HK-2 (cell line): ENCODE results near the gene SYTL3.
A peak's percentile ranks its signal among the peaks of the same experiment; 100 is the strongest.
"Not testable (repeated sequence)": the region's sequence is repeated elsewhere in the genome, so short reads cannot be mapped to it uniquely, and the experiment has no call there.

Experiments used
- DNase-seq: peaks from one replicate; pipeline ENCODE4 v3.0.0-alpha.2; 2018; ENCODE audit not compliant: unreplicated experiment

The SYTL3 gene

DNA sequence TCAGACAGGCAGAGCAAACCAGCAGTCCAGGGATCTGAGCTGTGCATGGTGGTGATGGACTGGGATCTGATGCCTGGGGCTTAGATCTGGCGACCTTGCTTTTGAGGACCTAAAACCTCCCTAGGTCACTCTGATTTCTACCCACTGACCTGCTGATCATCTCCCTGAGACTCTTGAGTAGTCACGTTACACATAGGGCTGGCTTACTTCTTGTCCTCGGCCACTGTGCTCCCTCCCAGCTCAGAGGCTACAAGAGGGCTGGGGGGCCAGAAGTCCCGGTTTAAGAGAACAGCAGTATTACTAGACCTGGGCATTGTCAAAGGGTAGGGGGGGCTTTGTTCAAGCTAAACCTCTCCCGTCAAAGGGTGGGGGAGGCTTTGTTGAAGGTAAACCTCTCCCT lies 10.8 kb upstream of the SYTL3 start:
- no peak for DNase-seq

DNA sequence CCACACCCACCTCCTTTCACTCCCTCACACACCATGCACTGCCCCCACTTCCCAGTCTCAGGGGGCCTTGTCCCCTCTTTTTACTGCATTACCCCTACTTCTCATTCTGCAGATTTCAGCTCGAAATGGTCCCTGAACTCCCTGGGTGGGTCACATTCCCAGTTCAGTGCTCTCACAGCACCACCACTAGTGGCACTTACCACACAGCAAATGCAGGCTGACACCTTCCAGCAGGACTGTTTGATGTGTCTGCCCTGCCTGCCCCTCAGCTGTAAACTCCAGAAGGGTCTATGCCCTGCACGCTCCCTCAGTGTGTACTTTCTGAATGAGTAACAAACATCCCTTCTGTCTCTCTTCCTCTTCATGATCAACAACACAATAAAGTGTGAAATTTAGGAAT lies 9.3 kb upstream of the SYTL3 start:
- no peak for DNase-seq

DNA sequence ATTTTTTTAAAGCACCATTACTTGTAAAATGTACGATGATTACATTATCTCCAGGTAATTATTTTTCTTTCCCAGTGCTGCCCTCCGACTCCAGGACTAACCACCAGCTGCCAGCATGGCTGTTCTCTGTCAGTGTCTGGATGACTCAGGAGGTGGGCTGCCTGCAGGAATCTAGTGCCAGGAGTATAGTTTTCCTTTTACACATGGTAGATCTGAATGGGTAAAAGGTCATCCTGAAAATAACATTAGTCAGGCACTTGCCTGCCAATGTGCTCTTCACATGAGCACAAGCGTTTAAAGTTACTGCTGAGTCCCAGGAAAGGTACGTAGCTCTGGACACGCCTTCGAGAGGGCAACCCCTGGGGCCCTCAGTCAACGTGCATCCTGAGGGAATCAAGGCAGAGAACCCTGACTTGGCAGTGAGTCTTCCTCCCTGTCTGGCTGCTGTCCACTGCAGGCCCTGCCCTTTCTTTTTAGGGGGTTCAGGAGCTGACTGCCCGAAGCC lies 7.7 kb upstream of the SYTL3 start:
- DNase-seq, result peak; percentile 80

DNA sequence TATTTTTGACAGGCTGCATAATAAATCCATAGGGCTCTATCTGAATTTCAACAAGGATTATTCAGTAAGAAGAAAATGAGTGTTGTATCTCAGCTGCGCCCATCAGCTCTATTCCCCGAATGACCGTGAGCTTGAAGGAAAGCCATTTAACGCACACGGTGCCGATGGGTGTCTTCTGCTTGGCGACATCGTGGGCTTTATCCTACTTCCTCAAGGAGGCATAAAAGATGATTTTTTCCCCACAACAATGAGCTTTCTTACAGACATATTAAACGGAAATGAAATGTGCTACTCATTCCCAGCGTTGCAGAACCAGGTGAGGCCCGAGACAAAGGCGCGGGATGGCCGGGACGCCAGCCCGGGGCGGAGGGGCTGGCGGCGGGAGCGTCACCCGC lies 6.0 kb upstream of the SYTL3 start:
- no peak for DNase-seq

DNA sequence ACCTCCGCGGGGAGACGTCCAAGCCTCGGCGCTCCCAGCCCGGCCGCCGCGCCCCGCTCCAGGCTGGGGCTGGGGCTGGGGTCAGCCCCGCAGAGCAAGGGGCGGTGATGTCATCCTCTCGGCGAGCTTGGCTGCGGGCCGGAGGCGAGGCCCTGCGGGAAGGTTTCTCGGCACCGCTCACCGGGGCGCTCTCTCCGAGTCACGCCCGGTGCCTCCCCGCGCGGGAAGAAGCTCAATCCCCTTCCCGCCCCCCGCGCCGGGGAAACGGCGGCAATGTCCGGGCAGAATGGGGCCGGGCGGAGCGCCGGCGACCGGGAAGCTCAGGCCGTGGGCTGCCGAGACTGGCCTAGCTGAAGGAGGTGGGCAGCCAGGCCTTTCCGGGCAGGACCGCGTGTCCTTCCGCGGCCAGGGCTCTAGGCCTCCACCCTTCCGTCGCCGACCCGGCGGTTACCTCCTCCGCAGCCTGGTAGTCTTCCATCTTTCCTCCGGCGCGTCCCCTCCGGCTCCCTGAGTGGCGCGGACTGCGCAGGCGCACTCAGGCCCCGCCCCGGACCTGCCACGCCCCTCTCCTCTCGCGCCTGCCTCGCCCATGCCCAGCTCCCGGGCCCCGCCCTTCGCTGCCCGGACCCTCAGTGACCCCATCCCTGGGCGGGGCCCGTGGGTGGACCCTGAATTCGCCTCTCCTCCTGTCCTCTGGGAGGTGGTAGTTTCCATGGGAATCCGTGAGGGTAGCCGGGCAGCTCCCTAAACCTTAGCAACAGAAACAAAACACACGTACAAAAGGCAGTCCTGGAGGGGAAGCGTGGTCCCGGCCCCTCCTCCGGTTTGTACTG lies 5.4 kb upstream of the SYTL3 start, which contains the start of gene DYNLT1:
Gene DYNLT1 (minus strand): TSS at position 513 of the 833 bp plus-strand sequence. CDS start 35 bp downstream, at position 478.
- peak; percentile 98 for DNase-seq

DNA sequence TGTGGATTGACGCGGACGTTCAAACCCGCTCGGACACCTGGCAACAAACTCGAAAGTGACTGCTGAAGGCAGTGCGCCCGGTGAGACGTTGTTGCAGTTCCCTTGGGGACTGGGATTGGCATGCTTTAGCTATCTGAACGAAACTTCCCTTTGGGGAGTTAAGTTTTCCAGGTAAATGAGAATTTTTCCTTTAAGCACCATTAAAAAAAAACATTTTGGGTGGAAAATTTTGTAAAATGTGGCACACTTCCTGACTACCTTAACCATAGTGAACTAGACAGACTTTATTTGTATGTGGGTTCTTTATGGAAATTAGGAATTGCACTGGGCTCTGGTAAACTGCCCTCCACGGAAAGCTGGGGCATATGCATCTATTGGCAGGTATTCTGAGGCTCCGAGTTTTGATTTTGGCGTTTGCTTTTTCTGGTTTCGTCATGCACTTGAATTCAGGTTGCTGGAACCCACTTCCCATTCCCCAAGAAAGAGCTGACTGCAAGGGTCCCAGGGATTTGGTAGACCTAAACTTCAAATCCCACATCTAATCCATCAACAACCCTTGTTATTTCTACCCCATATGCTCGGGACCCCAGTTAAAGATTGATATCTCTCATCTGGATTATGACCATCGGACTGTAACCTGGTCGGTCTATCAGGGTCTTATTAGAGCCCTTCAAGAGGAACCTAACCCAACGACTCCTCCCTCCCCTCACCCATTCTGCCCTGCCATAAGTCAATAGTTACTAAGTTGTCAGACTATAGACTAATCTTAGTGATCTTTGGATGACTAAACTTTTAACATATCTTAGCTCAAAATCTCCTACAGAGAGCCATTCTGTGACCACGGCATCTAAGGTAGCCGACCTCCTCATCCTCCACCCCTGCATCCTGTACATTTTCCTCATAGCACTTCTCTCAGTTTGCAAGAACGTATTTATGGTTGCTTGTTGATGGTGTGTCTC lies 4.5 kb upstream of the SYTL3 start:
- no peak for DNase-seq

- no peak for DNase-seq
These were observed 3.6 kb upstream of the SYTL3 start for GRCh38 chr6:158646023-158646910.

GRCh38 chr6:158647501-158647900 lies 2.4 kb upstream of the SYTL3 start:
- DNase-seq, result no peak

GRCh38 chr6:158648682-158649131 lies 1.1 kb upstream of the SYTL3 start:
- no peak for DNase-seq

- DNase-seq, result not testable (repeated sequence)
These were observed 2.3 kb downstream of the SYTL3 start for GRCh38 chr6:158651981-158652737.

DNA sequence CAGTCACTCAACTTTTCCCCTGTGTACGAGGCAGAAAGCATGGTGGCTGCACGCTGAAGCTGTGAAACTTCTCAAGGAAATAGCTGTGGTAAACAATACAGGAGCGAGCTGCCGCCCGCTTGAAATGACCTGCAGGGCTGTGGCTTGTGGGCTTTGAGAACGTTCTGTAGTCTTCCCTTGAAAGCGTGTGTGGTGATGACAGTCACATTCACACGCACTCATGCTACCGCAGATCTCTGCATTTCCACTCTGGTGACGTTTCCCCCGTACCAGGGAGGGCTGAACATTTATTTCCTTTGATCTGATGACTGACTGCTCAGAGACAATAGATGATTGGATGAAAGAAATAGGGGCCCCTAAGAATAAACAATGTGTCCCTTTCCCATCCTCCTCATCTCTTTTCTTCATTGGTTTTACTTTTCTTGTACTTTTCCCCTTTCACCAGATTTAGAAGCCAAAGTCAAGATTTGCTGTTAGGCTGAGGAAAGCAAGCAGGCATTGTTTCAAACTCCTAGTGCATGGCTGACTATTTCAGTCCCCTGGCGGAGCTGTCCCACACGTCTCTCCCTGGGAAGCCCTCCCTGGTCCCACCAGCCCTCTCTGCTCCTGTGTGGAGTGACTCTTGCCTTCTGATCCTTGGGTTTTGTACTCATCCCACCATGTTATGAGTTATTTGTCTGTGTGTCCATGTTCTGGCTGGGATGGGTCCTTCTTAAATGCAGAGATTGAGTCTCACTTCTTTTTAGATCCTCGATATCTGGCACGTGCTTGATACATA lies 3.9 kb downstream of the SYTL3 start:
- no peak for DNase-seq

DNA sequence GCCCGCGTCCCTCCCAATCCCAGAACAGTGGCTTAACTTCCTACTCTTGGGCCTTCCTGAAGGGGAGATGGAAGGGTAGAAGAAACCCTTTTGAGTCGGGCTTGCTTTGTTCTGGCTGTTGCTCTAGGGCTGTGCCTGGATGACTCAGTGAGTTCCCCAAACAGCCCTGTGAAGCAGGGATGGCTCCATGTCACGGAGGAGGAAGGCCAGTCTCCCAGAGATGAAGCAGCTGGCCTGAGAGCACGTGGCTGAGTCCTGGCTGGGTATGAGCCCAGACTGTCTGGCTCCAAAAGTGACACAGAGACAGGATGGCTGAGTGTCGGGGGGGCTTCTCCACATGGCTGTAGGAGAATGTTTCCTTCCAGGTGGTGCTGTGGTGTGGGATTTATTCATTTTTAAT lies 4.6 kb downstream of the SYTL3 start:
- DNase-seq, result peak; percentile 75

GRCh38 chr6:158654960-158655489 lies 5.2 kb downstream of the SYTL3 start:
- DNase-seq, result no peak

- no peak for DNase-seq
These were observed 6.0 kb downstream of the SYTL3 start for GRCh38 chr6:158655569-158656450.

- peak; percentile 83 for DNase-seq
These were observed 7.1 kb downstream of the SYTL3 start for GRCh38 chr6:158656986-158657385.

GRCh38 chr6:158660333-158660754 lies 10.5 kb downstream of the SYTL3 start:
- DNase-seq, result no peak

DNA sequence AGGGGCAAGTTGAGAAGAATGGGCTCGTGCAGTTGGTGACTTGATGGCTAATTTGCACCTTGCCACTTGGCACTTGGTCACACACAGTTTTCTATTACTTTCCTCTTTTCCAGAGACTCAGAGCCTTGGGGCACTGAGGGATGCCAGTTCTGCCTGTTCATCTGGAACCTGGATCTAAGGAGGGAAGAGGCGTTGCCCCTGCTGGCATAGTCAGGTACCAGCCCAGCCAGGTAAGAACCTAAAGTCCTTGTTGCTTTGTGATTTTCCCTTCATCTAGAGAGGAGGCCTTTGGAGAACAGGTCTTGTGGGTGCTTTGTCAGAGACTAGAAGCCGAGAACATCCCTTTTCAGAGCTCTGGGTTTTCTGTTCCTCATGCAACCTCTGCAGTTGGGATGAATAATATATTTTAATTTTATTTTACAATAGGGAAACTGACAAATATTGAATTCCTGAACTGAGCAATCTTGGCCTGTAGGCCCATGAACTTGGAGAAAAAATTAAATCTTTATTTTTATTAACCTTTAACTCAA lies 11.4 kb downstream of the SYTL3 start:
- no peak for DNase-seq

- no peak for DNase-seq
These were observed 12.7 kb downstream of the SYTL3 start for GRCh38 chr6:158662607-158662953.
